GM12801 (cell line): Measurements from ENCODE around the gene KDM2B.

Source experiments
- CTCF ChIP-seq: IDR thresholded peaks from one replicate; pipeline ENCODE4 v1.5.1; 2011; ENCODE audit warnings: control low read depth; ENCODE audit not compliant: insufficient read length; ENCODE audit errors: extremely low read depth

Gene KDM2B

GRCh38 chr12:121565076-121565475 lies 15.7 kb downstream of the KDM2B start:
- no peak for TF ChIP-seq CTCF

- TF ChIP-seq CTCF = no peak
These were observed 18.3 kb downstream of the KDM2B start for GRCh38 chr12:121562488-121562887.

GRCh38 chr12:121561009-121561395 lies 19.8 kb downstream of the KDM2B start:
- TF ChIP-seq CTCF = no peak

GRCh38 chr12:121560392-121561008 lies 20.3 kb downstream of the KDM2B start:
- no peak for TF ChIP-seq CTCF

- TF ChIP-seq CTCF = no peak
These were observed 21.9 kb downstream of the KDM2B start for GRCh38 chr12:121558956-121559355.

GRCh38 chr12:121550974-121551634 lies 29.7 kb downstream of the KDM2B start:
- no peak for TF ChIP-seq CTCF

GRCh38 chr12:121549075-121549474 lies 31.7 kb downstream of the KDM2B start:
- no peak for TF ChIP-seq CTCF
